ENCODE results near the gene TPRN. TPM values are rescaled to one million over a fixed set of nuclear protein-coding genes. Genes with fewer than 3 reads are reported as not detected.

Gene TPRN
- total RNA-seq, 6 experiments from 2014 or later = 9.9 to 18.1 (median 13.3) TPM

DNA sequence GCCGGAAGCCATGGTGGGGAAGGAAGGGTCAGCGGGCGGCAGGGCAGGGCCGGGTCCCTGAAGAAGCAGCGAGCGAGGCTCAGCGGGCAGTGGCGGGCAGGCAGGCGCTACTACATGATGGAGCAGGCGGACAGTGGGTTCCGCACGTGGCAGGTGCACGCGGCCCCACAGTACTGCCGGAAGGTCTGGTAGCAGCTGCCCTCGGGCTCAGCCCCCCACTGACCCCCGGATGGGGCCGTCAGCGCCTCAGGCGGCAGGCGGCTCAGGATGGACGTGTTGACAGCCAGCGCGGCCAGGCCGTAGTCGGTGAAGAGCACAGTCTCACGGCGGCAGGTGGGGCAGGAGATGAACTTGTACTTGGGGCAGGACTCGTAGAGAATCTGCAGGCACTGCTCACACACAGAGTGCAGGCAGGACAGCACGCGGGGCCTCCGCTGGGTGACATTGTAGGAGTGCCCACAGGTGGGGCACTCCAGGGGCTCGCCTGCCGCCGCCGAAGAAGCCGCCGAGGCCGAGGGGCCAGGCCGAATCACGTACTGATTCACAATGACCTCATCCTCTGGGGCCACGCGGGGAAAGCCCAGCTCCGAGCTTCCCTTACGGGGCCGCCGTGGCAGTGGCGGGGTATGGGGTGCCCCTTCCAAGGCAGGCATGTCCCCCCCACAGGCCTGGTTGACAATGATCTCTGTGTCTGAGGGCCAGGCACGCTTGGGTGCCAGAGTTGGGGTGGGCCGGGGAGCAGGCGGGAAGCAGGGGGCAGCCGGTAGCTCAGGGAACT, 20.0 kb upstream of the TPRN start:
- Mint-ChIP-seq H3K27ac (no peak overlapping the region), H3K4me3 (no peak overlapping the region)

GRCh38 chr9:137219757-137220316, 19.3 kb upstream of the TPRN start:
- no peak for TF ChIP-seq CTCF (IDR thresholded peaks at IDR 0.05)
- Mint-ChIP-seq H3K4me1 (ENCODE audit: low read depth) (peaks cover 5% of the 10 kb centered on the region; the same call in 1 of the 2 replicates), H3K9me3 (no peaks in the 10 kb centered on the region), H3K27me3 (ENCODE audit: insufficient read depth) (no peaks in the 10 kb centered on the region; the same call in 1 of the 2 replicates), H3K27ac (no peak overlapping the region), H3K36me3 (ENCODE audit: low read depth) (no peaks in the 10 kb centered on the region), H3K4me3 (no peak overlapping the region)
- no peak for DNase-seq

More for the DNA sequence above, 20.0 kb upstream of the TPRN start:
- DNase-seq = no peak
- peaks cover 5% of the 10 kb centered on the region; the same call in 1 of the 2 replicates for H3K4me1 Mint-ChIP-seq (ENCODE audit: low read depth)
- H3K36me3 Mint-ChIP-seq (ENCODE audit: low read depth) = no peaks in the 10 kb centered on the region
- H3K9me3 Mint-ChIP-seq = no peaks in the 10 kb centered on the region
- no peaks in the 10 kb centered on the region; the same call in 1 of the 2 replicates for H3K27me3 Mint-ChIP-seq (ENCODE audit: insufficient read depth)
- no peak for TF ChIP-seq CTCF (IDR thresholded peaks at IDR 0.05)

DNA sequence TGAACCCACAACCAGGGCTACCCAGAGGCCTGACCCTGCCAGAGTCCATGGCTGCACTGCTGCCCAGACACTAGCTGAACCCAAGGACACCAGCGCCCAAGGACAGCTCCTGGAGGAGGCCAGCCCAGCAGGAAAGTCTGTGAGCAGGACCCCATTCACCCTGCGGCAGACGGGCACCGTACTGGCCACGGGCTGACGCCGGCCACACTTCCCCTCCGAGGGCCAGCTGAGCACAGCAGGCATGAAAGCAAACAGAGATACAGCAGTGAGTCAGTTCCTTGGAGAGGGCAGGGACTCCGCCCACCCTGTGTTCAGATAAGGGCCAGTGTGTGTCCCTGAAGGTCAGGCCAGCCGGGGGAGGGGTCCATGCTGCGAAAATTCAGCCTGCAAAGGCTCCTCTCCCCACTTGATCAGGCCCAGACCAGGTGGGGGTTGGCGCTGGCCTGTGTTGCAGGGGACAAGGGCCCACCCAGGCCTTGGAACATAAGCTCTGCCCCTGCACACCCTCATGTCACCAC, 18.3 kb upstream of the TPRN start:
- no peaks in the 10 kb centered on the region for H3K9me3 Mint-ChIP-seq
- H3K27ac Mint-ChIP-seq = peak overlapping the region; percentile 52; the same call in 1 of the 2 replicates
- no peaks in the 10 kb centered on the region; the same call in 1 of the 2 replicates for H3K27me3 Mint-ChIP-seq (ENCODE audit: insufficient read depth)
- no peak overlapping the region for H3K4me3 Mint-ChIP-seq
- no peak for TF ChIP-seq CTCF (IDR thresholded peaks at IDR 0.05)
- H3K4me1 Mint-ChIP-seq (ENCODE audit: low read depth) = peaks cover 5% of the 10 kb centered on the region; the same call in 1 of the 2 replicates
- H3K36me3 Mint-ChIP-seq (ENCODE audit: low read depth) = no peaks in the 10 kb centered on the region
- no peak for DNase-seq

- H3K4me3 Mint-ChIP-seq = no peak overlapping the region
- DNase-seq = no peak
- H3K27ac Mint-ChIP-seq = no peak overlapping the region
- peaks cover 5% of the 10 kb centered on the region; the same call in 1 of the 2 replicates for H3K4me1 Mint-ChIP-seq (ENCODE audit: low read depth)
- no peaks in the 10 kb centered on the region; the same call in 1 of the 2 replicates for H3K27me3 Mint-ChIP-seq (ENCODE audit: insufficient read depth)
- TF ChIP-seq CTCF (IDR thresholded peaks at IDR 0.05) = no peak
- no peaks in the 10 kb centered on the region for H3K36me3 Mint-ChIP-seq (ENCODE audit: low read depth)
- H3K9me3 Mint-ChIP-seq = no peaks in the 10 kb centered on the region
These were observed 17.7 kb upstream of the TPRN start for GRCh38 chr9:137218212-137218753.

GRCh38 chr9:137217276-137218211, 17.0 kb upstream of the TPRN start:
- Mint-ChIP-seq H3K4me1 (ENCODE audit: low read depth) (peaks cover 5% of the 10 kb centered on the region; the same call in 1 of the 2 replicates), H3K9me3 (no peaks in the 10 kb centered on the region), H3K27me3 (ENCODE audit: insufficient read depth) (no peaks in the 10 kb centered on the region), H3K36me3 (ENCODE audit: low read depth) (no peaks in the 10 kb centered on the region), H3K27ac (no peak overlapping the region), H3K4me3 (no peak overlapping the region)
- DNase-seq = no peak
- TF ChIP-seq CTCF (IDR thresholded peaks at IDR 0.05) = no peak

Data from HFFc6 (cell line).